ENCODE measurements around the gene CCDC27. TPM values are rescaled to one million over a fixed set of nuclear protein-coding genes. Genes with fewer than 3 reads are reported as not detected.

Gene CCDC27
- total RNA-seq, 4 donors from 2014 or later = not detected

DNA sequence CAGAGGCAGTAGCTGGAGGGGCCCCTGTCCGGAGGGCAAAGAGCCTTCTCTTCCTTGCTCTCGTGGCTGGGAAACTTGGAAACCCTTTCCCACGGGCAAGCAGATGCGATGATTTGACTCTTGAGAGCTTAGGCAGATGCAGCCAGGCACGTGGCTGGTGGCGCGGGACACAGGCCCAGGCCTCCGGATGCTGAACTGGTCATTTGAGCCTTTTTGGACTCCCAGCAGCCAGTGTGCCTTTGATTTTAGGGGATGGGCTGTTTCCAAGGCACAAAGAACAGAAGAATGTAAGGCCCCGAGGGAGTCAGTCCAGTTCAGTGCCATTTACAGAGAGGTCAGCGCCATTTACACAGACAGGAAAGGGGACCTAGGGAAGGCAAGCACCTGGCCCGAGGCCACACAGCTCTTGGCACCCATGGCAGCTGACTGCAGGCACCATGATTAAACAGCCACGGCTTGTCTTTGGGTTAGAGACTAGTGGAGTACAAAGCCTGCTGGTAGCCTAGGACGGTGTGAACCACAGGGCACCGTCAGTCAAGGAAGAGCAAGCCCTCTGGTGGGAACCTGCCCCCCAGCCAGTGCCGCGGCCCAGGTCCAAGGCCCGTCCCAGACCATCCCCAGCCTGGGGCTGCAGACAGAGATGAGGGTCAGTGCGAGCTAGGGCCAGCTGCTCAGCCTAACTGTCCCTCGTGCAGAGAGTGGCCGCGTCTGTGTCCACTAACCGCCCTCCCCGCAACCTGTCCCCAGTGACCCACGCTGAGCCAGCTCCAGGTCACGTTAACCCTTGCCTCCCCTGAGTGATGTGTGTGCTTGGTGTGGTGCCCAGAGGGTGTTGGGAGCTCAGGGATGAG is 20.4 kb upstream of the CCDC27 start:
- intact Hi-C loops (cut with DNase I) = no loop called here
- WGBS = 50% methylated on average over 11 of the region's 25 CpGs
- H3K36me3 ChIP-seq = peaks cover 3 to 25% (median 21%) of the 10 kb centered on the region in 4 donors

GRCh38 chr1:3732434-3733093 is 19.7 kb upstream of the CCDC27 start:
- Histone ChIP-seq H3K27ac (replicated peaks in 1 of 4) (no peak overlapping the region), H3K4me1 (peaks cover 0 to 13% (median 5%) of the 10 kb centered on the region in 4 donors), H3K9me3 (no peaks in the 10 kb centered on the region), H3K27me3 (peaks cover 0 to 61% (median 5%) of the 10 kb centered on the region in 4 donors), H3K4me3 (no peak overlapping the region), H3K36me3 (peaks cover 10 to 31% (median 28%) of the 10 kb centered on the region in 4 donors)
- DNase-seq (ENCODE audit: extremely low spot score) = no peak
- intact Hi-C loops (cut with DNase I) = no loop called here
- TF ChIP-seq CTCF (IDR thresholded peaks at IDR 0.05) (no peak), POLR2AphosphoS5 (IDR thresholded peaks at IDR 0.05) (no peak), POLR2A (IDR thresholded peaks at IDR 0.05; ENCODE audit: low read depth) (no peak), EP300 (IDR thresholded peaks at IDR 0.05) (no peak)
- WGBS = 38% methylated on average over 11 of the region's 37 CpGs

More for the DNA sequence above, 20.4 kb upstream of the CCDC27 start:
- TF ChIP-seq POLR2A (IDR thresholded peaks at IDR 0.05; ENCODE audit: low read depth) (no peak), CTCF (IDR thresholded peaks at IDR 0.05) (no peak), EP300 (IDR thresholded peaks at IDR 0.05) (no peak), POLR2AphosphoS5 (IDR thresholded peaks at IDR 0.05) (no peak)
- Histone ChIP-seq H3K4me1 (peaks cover 0 to 13% (median 5%) of the 10 kb centered on the region in 4 donors), H3K27me3 (peaks cover 0 to 69% (median 8%) of the 10 kb centered on the region in 4 donors), H3K4me3 (no peak overlapping the region), H3K27ac (replicated peaks in 1 of 4) (no peak overlapping the region), H3K9me3 (no peaks in the 10 kb centered on the region)
- DNase-seq (ENCODE audit: extremely low spot score) = no peak

- WGBS = 80% methylated on average over 24 of the region's 29 CpGs
- H3K36me3 ChIP-seq = peaks cover 18 to 38% (median 36%) of the 10 kb centered on the region in 4 donors
- H3K27ac ChIP-seq (replicated peaks in 1 of 4) = no peak overlapping the region
- no peak overlapping the region for H3K4me3 ChIP-seq
- H3K4me1 ChIP-seq = peaks cover 0 to 13% (median 5%) of the 10 kb centered on the region in 4 donors
- H3K27me3 ChIP-seq = peaks cover 0 to 54% (median 5%) of the 10 kb centered on the region in 4 donors
- no peaks in the 10 kb centered on the region for H3K9me3 ChIP-seq
- DNase-seq (ENCODE audit: extremely low spot score) = no peak
- intact Hi-C loops (cut with DNase I) = no loop called here
- no peak for TF ChIP-seq EP300 (IDR thresholded peaks at IDR 0.05)
- TF ChIP-seq POLR2A (IDR thresholded peaks at IDR 0.05; ENCODE audit: low read depth) = no peak
- no peak for TF ChIP-seq POLR2AphosphoS5 (IDR thresholded peaks at IDR 0.05)
- no peak for TF ChIP-seq CTCF (IDR thresholded peaks at IDR 0.05)
Measured at GRCh38 chr1:3733094-3733882, 19.0 kb upstream of the CCDC27 start.

GRCh38 chr1:3733883-3734589 is 18.2 kb upstream of the CCDC27 start:
- no peak overlapping the region for H3K4me3 ChIP-seq
- H3K27me3 ChIP-seq = peaks cover 0 to 46% (median 5%) of the 10 kb centered on the region in 4 donors
- peaks cover 18 to 46% (median 43%) of the 10 kb centered on the region in 4 donors for H3K36me3 ChIP-seq
- WGBS = 86% methylated on average over 9 of the region's 17 CpGs
- TF ChIP-seq POLR2AphosphoS5 (IDR thresholded peaks at IDR 0.05) (no peak), EP300 (IDR thresholded peaks at IDR 0.05) (no peak)
- H3K9me3 ChIP-seq = no peaks in the 10 kb centered on the region
- H3K4me1 ChIP-seq = peaks cover 0 to 13% (median 5%) of the 10 kb centered on the region in 4 donors
- H3K27ac ChIP-seq (replicated peaks in 1 of 4) = no peak overlapping the region
- intact Hi-C loops (cut with DNase I) = no loop called here
- no peak for DNase-seq (ENCODE audit: extremely low spot score)

All from esophagus muscularis mucosa (tissue), 4 donors.